GM18511 (cell line): Measurements from ENCODE around the gene KLHL18.
A peak's percentile ranks its signal among the peaks of the same experiment; 100 is the strongest.
"Not testable (repeated sequence)": the region's sequence is repeated elsewhere in the genome, so short reads cannot be mapped to it uniquely, and the experiment has no call there.

ENCODE experiments used
- ATAC-seq: cut with Tn5 transposase; IDR thresholded peaks from one replicate; pipeline ENCODE4 v1.9.1; 2021; ENCODE audit warnings: mild to moderate bottlenecking, moderate library complexity; ENCODE audit not compliant: unreplicated experiment

KLHL18 gene

DNA sequence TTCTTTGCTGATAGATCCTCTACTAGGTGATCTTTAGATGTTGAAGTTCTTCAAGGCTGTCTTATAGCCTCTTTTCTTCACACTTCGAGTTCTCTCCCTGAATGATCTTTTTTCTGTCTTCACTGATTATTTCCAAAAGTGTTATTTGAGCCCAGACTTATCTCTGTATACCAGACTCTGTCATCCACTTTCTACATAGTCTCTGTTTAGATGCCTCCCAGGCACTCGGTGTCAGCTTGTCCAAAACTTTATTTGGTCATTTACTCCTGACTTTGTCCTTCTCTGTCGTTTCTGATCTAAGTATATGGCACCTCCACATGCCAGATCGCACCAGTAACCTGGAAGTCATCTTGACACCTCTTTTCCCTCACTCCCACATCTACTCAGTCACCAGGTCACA is 27.6 kb downstream of the KLHL18 start:
- ATAC-seq: no peak

DNA sequence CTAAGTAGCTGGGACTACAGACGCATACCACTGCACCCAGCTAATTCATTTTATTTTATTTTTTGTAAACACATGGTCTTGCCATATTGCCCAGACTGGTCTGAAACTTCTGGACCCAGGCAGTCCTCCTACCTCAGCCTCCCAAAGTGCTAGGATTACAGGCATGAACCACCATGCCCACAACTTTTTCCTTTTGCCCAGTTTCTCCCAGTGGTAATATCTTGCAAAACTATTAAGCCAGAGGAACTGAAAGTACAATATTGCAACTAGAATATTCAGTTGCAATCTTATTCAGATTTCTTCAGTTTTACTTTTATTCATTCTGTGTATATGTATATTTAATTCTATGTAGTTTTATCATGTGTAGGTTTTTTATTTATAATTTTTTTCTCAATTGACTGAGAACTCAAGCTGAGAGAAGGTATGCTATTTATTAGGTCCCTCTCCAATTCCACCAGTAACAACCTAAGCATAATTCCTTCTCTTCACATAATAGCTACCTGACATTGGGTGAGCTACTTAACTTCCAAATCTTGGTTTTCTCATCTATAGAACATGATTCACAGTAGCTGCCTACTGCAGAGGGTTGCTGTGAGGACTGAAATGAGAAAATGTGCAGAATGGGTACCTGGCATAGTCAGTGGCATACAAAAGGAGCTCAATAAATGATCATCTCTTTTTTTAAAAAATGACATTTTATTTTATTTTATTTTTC is 30.8 kb downstream of the KLHL18 start:
- ATAC-seq: no peak

DNA sequence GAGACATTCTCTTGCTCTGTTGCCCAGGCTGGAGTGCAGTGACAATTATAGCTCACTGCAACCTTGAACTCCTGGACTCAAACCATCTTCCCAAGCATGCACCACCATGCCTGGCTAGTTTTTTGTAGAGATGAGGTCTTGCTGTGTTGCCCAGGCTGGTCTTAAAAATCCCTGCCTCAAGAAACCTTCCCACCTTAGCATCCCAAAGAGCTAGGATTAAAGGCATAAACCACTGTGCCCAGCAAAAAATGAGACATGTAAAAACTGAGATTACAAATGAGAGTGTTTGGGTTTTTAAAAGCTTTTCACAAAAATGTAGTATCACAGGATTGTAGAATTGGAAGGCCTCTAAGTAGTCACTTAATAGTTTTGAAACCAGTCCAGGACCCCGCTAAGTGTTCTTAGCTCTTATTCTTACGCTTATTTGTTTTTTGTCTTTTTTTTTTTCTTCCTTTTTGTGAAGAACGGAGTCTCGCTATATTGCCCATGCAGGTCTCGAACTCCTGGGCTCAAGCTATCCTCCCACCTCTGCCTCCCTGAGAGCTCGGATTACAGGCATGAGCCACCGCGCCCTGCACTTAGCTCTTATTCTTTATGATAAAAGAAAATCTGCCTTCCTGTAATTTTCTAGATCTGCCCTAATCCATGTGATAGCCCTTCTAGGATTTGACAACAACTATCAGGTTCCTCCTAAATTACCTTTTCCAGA is 31.5 kb downstream of the KLHL18 start:
- no peak for ATAC-seq

DNA sequence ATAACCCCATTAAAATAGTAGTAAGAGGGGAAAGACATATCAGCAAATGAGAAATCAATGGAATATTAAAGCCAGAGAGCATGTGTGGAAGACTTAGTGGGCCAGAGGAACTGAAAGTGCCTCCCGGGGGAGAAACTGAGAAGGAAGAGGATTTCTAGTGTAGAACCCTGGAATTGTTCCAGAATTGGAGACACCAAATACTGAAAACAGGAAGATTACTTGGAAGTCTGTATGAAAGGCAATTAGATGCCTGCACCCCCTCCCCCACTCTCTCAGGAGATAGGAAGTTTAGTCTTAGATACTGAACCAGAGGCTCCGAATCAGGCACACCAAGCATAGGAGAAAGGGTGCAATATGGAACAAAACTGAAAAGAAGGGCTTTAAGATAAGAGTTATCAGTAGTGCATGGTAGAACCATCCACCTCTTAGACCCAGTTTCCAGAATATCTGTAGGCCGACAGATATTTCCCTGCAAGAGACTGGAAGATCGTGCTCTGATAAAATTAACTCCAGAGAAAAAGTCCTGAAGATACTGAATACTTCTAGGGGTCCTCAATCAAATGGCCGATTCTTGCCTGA is 32.4 kb downstream of the KLHL18 start:
- ATAC-seq: no peak

DNA sequence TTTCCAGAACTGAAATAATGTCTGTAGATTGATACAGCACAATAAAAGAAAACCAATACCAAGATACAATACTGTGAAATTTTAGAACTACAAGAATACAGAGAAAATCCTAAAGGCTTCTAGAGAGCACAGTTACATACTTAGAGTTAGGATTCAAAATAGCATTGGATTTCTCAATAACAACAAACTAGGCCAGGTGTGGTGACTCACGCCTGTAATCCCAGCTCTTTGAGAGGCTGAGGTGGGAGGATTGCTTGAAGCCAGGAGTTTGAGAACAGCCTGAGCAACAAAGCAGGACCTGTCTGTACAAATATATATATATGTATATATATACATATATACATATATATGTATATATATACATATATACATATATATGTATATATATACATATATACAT is 33.4 kb downstream of the KLHL18 start:
- ATAC-seq: not testable (repeated sequence)

DNA sequence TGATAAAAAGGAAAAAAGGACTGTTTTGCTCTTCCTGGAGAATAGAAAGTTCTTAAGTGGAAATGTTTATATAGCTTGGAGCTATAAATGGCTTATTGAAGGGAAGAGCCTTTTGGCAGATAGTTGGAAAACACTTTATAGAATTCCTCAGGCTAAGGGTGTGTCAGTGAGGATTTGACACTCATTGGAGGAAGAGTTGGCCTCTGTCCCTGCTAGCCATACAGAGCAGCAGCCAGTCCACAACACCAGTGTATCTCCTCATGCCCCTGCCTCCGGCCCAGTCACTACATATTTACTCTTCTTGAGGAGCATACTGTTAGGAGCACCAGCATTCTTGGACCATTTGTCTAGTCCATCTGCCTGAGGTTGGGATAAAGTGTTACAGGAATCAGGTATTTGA is 36.2 kb downstream of the KLHL18 start:
- ATAC-seq: no peak

DNA sequence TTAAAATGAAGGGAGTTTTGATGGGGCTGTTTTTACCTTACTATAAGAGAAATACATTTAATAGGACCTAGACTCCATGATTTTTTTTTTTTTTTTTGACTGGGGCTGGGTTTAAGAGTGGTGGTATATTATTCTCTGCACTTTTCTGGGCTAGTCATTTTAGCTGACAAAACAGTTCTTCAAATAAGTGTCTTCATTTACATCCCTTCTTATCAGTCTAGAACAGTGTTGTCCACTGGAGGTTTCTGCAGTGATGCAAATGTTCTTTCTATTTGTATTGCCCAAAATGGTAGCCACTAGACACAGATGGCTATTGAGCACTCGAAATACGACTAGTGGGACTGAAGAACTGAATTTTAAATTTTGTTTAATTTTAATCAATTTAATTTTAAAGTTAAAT is 37.2 kb downstream of the KLHL18 start:
- no peak for ATAC-seq

DNA sequence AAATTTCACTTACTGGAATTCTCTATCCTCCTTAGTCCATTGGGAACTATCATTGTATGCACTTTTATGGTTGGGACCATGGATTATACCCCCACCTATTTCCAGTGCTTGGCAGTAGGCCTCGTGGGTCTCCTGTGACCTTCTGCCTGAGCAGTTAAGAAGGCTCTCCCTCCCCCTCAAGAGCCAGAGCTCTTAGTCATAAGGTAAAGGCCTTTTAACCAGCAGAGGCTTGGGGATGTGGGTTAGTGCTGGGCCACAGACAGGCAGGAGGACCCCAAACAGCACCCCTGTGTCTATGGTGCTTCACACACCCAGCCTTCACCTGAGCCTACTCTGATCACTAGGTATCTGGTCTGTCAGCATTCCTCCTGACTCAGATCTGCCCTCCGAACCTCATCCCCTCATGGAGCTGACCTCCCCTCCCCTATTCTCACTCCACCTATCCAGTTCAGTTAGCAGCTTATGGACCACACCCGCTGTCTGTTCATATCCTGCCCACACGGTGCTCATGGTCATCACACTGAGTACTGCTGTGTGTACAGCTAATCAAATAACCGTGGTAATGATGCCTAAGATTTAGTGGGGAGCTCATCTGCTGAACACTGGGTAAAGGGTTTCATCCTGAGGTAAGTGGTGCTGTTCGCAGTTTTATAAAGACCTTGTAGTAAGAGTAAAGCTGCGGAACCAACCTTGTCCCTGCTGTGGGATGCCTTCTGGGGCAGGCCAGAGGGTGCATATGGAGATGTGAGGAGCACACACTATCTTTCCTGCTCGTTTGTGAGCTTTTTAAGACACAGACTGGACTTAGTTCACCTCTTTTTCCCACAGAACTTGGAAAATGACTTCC is 40.9 kb downstream of the KLHL18 start:
- ATAC-seq: no peak

DNA sequence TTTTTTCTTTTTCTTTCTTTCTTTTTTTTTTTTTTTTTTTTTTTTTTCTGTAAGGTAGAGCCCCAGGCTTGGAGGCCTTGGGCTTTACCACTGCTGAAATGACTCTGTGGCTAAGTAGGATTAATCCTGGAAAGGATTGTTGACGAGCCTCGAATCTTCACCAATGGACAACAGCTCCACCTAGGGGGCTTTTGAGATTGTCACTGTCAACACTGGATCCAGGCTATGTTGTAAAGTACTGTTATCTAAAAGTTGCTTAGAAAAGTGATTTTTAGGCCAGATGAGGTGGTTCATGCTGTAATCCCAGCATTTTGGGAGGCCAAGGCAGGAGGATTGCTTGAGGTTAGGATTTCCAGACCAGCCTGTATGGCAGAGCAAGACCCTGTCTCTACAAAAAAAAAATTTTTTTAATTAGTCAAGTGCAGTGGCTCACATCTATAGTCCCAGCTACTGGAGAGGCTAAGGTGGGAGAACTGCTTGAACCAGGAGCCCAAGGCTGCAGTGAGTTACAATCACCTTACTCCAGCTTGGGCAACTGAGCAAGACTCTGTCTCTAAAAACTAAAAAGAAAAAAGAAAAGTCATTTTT is 41.6 kb downstream of the KLHL18 start:
- no peak for ATAC-seq

DNA sequence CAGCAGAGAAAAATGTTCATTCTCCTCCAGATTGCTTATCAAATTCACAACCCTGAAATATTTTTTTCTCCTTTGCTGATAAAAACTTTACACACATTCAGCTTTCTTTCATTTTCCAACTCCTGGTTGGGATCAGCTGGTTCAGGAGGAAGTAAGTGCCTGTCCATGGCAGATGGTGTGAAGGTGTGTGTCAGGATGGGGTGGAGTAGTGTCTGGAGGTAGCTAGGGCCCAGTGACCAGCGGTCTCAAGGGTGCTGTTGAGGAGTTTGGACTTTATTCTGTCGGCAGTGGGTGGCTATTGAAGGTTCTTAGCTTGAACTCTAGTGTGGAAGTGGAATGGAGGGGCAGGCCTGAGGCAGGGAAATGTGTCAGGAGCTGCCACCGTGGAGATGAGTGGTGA is 51.2 kb downstream of the KLHL18 start:
- no peak for ATAC-seq

DNA sequence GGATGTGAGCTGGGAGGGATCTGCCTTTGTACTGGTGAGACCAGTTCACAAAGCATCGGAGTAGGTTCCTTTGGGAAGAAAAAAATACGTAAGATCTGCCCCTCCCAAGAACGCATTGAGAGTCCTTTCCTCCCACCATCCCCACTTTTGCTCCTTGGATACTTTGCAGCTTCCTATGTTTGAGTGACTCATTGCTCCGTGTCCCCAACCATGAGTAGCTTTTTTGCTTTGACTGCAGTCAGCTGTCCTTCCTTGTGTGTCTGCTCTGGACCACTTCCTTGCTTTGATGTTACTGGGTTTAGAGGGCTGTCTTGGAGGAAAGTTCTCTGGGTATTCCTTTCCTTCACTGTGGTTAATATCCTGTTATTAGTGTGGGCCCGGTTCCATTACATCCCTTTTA is 54.9 kb downstream of the KLHL18 start:
- ATAC-seq: no peak

DNA sequence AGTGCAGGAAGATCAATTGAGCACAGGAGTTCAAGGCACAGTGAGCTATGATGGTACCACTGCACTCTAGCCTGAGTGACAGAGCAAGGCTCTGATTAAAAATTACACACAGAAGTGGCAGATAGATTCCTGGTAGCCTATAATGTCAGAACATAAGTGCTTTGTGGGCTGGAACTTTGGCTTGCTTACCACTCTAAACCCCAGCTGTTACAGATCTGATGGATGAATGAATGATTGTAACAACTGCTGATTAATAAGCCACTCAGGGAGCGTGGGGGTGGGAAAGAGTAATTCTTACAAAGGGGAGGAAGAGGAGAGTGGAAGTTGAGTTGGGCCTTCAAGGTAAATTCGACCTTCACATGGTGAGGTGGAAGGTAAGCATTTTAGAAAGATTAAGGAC is 57.2 kb downstream of the KLHL18 start:
- ATAC-seq: no peak

DNA sequence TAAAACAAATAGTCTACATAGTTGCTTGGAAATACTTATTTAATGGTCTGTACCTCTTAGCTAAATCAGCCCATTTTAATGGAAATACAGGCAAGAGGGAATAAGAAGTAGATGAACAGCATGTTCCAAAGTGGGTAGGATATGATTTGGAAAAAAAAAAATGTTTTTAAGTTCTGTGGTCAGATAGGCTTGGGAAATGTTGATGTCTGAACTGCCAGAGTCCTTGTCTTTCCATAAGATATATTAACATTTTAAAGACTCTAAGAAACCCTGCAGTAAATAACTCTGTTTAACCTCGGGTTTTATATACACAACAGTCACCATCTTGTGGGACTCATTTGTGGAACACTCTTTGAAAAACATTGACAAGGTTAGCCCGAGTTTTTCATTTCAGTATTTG is 58.1 kb downstream of the KLHL18 start:
- ATAC-seq: no peak

DNA sequence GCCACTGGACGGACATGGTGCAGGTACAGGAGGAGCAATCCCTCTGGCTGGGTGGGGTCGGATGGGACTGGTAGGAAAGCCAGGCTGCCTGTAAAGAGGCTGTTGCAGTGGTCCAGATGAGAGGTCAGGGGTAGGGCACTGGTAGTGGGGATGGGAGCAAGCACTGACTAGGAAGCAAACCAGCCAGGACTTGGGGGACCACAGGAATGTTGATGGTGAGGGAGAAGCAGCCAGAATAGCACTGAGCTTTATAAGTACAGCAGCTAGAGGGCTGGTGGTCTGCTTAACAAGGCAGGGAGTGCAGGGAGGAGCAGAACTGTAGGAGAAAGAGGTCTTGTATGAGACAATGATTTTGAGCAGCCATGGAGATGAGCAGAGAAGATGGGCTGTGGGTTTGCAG is 59.4 kb downstream of the KLHL18 start:
- ATAC-seq: no peak

DNA sequence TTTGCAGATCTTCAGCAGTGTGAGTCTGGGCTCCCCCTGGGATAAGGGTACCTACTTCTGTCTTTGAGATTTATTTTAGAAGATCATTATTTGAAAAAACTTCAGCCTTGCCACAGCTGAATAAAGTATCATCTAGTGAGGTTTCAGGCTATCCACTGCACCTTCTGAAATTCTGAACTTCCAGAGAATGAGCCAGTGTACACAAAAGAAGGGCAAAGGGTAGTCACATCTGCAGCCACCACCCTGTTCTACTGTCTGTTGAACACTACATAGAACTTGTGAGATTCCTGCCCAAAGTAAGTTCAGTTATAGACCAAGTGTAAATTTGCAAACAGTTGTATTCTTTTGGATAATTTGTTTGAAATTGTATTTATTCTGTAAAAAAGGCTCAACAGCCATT is 60.1 kb downstream of the KLHL18 start:
- ATAC-seq: no peak

DNA sequence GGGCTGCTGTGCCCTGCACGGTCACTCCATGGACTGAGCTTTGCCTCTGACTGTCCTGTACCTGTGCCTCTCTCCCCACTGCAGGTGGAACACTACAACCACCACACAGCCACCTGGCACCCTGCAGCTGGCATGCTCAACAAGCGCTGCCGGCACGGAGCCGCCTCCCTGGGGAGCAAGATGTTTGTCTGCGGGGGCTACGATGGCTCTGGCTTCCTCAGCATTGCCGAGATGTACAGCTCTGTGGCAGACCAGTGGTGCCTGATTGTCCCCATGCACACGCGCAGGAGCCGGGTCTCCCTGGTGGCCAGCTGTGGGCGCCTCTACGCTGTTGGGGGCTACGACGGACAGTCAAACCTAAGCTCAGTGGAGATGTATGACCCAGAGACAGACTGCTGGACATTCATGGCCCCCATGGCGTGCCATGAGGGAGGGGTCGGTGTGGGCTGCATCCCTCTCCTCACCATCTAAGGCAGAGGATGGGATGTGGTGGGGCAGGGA is 60.8 kb downstream of the KLHL18 start:
- ATAC-seq: no peak

DNA sequence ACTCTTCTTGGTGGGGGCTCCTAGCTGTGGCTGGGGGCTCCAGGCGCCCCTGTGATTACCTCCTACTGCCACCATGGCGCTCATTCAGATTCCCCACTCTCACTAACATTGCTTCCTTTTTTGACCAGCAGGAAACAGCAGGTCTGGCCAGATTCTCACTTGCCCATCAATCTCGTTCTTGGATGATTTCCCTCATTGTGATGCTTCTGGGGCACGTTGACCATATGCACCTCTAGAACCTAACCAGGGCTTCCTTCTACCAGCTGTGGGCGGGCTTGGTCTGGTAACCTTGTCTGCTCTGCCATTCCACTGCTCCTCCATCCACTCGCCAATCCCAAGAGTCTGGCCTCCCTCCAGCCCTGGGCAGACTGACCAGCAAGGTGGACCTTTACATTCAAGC is 62.2 kb downstream of the KLHL18 start:
- no peak for ATAC-seq

DNA sequence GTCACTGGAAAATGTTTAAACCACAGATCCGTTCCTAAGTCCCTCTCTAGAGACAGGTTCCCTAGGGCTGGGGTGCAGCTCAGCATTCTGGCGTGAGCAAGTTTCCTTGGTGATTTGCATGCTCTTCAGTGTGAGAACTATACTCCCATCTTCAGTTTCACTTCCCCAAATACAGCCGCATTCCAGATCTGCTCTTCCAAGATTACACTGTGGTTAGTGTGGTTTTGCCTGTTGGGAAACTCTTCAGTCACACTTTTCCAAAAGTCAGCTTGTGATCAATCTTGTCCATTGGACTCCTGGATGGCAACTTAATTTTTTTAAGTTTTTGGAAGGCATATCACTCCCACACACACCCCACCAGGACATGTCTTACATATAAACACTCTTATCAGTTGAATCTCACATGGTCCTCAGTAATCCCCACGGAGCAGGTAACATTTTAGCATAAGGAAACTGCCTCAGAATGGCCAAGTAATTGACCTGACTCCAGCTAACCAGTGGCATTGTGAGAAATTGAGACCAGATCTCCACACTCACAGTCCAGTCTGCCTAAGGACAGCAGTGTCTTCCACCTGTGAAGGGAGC is 64.6 kb downstream of the KLHL18 start:
- ATAC-seq: peak; percentile 84

DNA sequence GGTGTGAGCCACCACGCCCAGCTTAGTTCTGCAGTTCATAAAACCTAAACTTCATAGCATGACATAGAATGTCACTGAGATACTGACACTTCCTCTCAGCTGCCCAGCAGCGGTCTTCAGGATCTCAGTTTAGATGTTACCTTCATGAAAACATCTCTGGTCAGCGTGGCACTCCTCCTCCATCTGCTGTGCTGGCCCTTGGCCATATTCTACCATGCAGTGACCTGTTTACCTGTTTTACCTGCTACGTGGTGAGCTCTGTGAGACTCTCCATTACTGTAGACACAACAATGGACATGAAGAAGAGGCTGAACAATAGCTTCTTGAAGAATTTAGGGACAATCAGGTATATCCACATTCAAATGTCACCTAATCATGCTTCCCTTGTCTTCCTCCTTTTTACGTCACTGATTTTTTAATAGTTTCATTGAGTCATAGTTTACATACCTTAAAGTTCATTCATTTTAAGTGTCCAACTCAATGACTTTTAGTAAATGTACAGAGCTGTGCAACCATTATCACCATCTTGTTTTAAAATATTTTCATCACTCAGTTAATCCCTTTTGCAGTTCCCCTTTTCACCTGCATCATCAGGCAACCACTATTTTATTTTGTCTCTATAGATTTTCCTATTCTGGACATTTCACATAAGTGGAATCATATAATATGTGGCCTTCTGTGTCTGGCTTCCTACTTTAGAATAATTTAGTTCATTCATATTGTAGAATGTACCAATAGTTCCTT is 65.8 kb downstream of the KLHL18 start:
- ATAC-seq: no peak

DNA sequence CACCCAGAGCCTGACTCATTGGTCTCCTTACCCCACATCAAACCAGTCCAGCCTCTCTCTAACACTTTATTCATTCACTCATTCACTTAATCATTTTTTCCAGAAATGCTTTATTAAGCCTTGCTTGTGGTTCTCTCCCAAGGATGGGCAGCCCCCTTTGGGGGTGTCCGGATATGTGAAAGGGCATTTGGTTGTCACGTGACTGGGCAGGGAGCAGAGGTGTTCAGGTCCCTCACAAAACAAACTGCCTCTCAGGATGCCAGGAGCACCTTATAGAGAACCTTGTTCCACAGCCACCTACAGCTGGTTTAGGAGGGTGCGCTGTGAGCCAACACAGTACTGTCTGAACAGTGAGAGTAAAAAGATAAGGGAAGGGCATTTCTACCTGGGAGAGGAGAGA is 72.3 kb downstream of the KLHL18 start:
- no peak for ATAC-seq
